ENCODE measurements around the gene TBL3. TPM values are rescaled to one million over a fixed set of nuclear protein-coding genes. Genes with fewer than 3 reads are reported as not detected.

TBL3 gene
- total RNA-seq, 2 experiments from 2014 or later: 47.4 to 48.6 TPM

DNA sequence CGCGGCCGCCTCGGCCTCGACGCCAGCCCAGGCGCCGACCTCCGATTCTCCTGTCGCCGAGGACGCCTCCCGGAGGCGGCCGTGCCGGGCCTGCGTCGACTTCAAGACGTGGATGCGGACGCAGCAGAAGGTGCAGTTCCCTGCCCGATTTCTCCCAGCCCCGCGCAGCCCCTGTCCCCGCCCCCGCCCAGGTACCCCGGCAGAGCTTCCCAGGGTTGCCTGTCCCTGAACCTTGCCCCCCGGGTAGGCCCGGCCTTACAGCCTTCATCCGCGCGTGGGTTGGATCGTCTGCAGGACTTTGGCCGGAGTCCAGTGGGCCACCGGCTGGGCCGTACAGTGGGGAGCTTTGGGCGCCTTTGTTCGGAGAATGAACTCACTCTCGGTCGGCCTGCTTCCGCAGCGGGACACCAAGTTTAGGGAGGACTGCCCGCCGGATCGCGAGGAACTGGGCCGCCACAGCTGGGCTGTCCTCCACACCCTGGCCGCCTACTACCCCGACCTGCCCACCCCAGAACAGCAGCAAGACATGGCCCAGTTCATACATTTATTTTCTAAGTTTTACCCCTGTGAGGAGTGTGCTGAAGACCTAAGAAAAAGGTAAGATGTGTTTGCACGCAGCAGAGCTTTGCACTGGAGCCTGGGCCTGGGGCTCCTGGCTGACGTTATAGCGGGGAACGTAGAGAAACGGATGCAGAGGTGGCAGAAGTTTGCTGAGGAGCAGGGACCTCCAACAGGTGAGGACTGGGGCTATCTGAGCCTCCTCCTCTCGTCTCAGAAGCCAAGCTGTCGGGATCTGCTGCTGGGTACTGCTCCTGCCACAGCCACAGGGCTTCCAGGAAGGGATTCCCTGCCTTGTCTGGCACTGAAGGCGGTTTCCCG lies 12.7 kb downstream of the TBL3 start:
- Mint-ChIP-seq H3K4me3 (peak overlapping the region; percentile 85), H3K27ac (peak overlapping the region; percentile 55), H3K9me3 (ENCODE audit: low read depth) (no peaks in the 10 kb centered on the region), H3K4me1 (peaks cover 18% of the 10 kb centered on the region), H3K36me3 (ENCODE audit: low read depth) (peaks cover 15% of the 10 kb centered on the region), H3K27me3 (peaks cover 28% of the 10 kb centered on the region)
- peak; percentile 20 for ATAC-seq
- intact Hi-C loops (cut with DNase I, micrococcal nuclease): loop anchor here in 1 of 2 experiments (1.0 kb wide), 2 partner anchors 12 to 41 kb away; partner anchors contain the start of genes MSRB1 and TBL3
- CTCF ChIA-PET: interaction anchor here (0.7 to 1.7 kb wide), 4 partner anchors 12 to 521 kb away, joined by 3 to 5 read pairs (median 4); partner anchors contain the start of gene TBL3
- DNase-seq: no peak
- POLR2A ChIA-PET: interaction anchor here (2.4 kb wide), 1 partner anchor 20 kb away, joined by 10 read pairs; the partner anchor contains the start of gene RPS2

DNA sequence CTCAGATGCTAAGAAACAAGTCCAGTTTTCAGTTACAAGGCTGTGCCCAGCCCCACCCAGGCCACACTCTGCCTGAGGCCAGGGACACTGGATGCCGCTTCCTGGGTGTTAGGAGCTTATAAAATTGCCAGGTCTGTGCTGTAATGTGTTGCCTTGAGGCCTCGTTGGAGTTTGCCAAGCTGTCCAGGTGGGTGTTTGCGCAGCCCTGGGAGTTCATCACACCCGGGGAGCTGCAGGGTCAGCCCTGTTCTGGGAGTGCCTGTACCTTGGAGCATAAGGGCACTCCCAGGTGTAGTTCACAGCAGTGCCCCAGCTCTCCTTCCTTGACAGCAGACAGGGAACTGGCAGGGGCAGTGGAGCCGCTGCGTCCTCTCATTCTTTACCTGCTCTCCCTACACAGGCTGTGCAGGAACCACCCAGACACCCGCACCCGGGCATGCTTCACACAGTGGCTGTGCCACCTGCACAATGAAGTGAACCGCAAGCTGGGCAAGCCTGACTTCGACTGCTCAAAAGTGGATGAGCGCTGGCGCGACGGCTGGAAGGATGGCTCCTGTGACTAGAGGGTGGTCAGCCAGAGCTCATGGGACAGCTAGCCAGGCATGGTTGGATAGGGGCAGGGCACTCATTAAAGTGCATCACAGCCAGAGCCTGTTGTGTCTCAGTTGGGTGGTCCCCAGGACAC lies 13.8 kb downstream of the TBL3 start:
- DNase-seq: no peak
- Mint-ChIP-seq H3K36me3 (ENCODE audit: low read depth) (peaks cover 15% of the 10 kb centered on the region), H3K9me3 (ENCODE audit: low read depth) (no peaks in the 10 kb centered on the region), H3K4me1 (peaks cover 18% of the 10 kb centered on the region), H3K27me3 (peaks cover 28% of the 10 kb centered on the region), H3K4me3 (peak overlapping the region; percentile 85), H3K27ac (no peak overlapping the region)
- POLR2A ChIA-PET: interaction anchor here (2.4 kb wide), 1 partner anchor 21 kb away, joined by 10 read pairs; the partner anchor contains the start of gene RPS2
- no peak for ATAC-seq
- CTCF ChIA-PET: interaction anchor here (1.0 to 1.7 kb wide), 3 partner anchors 14 to 21 kb away, joined by 3 to 5 read pairs (median 5); partner anchors contain the start of genes RPS2 and TBL3
- intact Hi-C loops (cut with DNase I, micrococcal nuclease): no loop called here

DNA sequence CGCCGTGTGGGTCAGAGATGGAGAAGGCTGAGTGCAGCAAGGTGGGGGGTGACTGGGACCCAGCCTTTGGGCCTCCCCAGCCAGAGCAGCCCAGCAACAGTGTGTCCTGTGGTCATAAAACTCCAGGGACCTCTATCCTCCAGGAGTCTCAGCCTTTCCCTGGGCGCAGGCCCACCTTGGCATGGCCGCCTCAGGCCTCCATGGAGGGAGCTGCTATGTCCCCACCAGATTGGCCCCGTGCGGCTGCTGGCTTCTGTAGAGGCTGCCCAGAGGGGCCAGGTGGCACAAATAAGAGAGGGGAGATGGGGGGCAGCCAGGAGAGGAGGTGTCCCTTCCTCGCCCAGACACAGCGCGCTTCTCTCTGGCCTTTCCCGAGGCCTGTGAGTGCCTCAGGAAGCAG lies 15.3 kb downstream of the TBL3 start:
- ChIA-PET CTCF (no interaction called here), POLR2A (interaction anchor here (0.9 kb wide), 1 partner anchor 16 kb away, joined by 4 read pairs; no protein-coding TSS in a partner anchor)
- H3K27ac Mint-ChIP-seq: no peak overlapping the region
- no peak for DNase-seq
- H3K27me3 Mint-ChIP-seq: peaks cover 26% of the 10 kb centered on the region
- no peak overlapping the region for H3K4me3 Mint-ChIP-seq
- H3K4me1 Mint-ChIP-seq: peaks cover 19% of the 10 kb centered on the region
- intact Hi-C loops (cut with DNase I, micrococcal nuclease): no loop called here
- no peaks in the 10 kb centered on the region for H3K9me3 Mint-ChIP-seq (ENCODE audit: low read depth)
- ATAC-seq: no peak
- H3K36me3 Mint-ChIP-seq (ENCODE audit: low read depth): peaks cover 15% of the 10 kb centered on the region

DNA sequence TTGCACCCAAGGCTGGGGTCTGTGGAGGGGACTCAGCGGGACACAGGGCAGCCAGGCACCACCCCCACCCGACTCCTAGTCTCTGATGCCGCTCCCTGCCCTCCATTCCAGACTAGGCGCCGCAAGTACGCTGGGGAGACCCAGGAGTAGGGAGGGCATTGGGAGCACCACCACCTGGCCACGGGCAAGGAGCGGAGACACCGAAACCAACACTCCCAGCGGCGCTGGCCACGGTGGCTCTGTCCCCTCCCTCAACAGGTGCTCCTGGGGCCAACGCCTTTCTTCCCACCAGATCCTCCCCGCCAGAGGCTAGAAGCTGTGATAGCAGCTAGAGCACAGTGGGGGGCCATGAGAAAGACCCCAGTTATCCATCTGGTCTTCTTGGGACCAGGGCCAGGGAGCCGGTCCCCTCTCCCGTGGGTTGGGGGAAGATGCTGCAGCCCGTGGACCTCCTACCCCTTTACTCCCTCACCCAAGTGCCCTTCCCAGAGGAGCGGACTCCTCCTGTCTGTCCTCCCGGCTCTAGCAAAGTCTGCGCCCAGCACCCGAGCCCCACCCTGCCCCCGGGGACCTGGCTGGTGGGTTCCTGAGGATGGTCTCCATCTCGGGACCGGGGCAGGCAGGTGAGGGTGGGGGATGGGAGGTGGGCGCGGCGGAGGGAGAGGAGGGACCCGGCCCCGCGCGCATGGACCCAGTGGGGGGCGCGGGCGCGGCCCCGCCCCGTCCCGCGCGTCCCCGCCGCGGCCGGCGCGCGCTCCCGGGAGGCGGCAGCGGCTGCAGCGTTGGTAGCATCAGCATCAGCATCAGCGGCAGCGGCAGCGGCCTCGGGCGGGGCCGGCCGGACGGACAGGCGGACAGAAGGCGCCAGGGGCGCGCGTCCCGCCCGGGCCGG lies 17.6 kb downstream of the TBL3 start, which contains the start of gene SYNGR3:
TSS of gene SYNGR3 (plus strand) at position 762 of the 892 bp plus-strand sequence. CDS start 133 bp downstream, outside the sequence.
- no peak within 1 kb of the TSS for H3K27ac Mint-ChIP-seq
- peaks cover 22% of the 10 kb centered on the region for H3K4me1 Mint-ChIP-seq
- intact Hi-C loops (cut with DNase I, micrococcal nuclease): loop anchor here (2.0 to 10.0 kb wide), 4 partner anchors 17 to 525 kb away; partner anchors contain the start of genes ATP6V0C (in 1 of the 2), CRAMP1 (in 1 of the 2), EME2 (in 1 of the 2) and IFT140 (in 1 of the 2)
- no peak for ATAC-seq
- H3K4me3 Mint-ChIP-seq: peak within 1 kb of the TSS; percentile 56
- DNase-seq: peak; percentile 47
- POLR2A ChIA-PET: no interaction called here
- peaks cover 15% of the 10 kb centered on the region for H3K36me3 Mint-ChIP-seq (ENCODE audit: low read depth)
- CTCF ChIA-PET: interaction anchor here (1.6 kb wide), 1 partner anchor 15 kb away, joined by 5 read pairs; no protein-coding TSS in a partner anchor
- H3K9me3 Mint-ChIP-seq (ENCODE audit: low read depth): no peaks in the 10 kb centered on the region
- H3K27me3 Mint-ChIP-seq: peaks cover 15% of the 10 kb centered on the region

DNA sequence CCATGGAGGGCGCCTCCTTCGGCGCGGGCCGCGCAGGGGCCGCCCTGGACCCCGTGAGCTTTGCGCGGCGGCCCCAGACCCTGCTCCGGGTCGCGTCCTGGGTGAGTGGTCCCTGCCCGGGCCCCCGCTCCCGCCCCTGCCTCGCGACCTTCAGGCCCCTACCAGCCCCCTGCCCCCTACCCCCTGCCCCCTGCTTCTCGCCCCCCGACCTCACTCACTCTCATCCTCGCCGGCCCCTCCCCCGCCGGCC lies 18.2 kb downstream of the TBL3 start:
- peaks cover 15% of the 10 kb centered on the region for H3K27me3 Mint-ChIP-seq
- peaks cover 15% of the 10 kb centered on the region for H3K36me3 Mint-ChIP-seq (ENCODE audit: low read depth)
- no peak overlapping the region for H3K27ac Mint-ChIP-seq
- peaks cover 22% of the 10 kb centered on the region for H3K4me1 Mint-ChIP-seq
- ATAC-seq (no peak), DNase-seq (no peak)
- no peak overlapping the region for H3K4me3 Mint-ChIP-seq
- POLR2A ChIA-PET: interaction anchor here (2.0 kb wide), 1 partner anchor 25 kb away, joined by 13 read pairs; the partner anchor contains the start of gene RPS2
- no peaks in the 10 kb centered on the region for H3K9me3 Mint-ChIP-seq (ENCODE audit: low read depth)
- intact Hi-C loops (cut with DNase I, micrococcal nuclease): loop anchor here in 1 of 2 experiments (5.0 to 10.0 kb wide), 3 partner anchors 218 to 525 kb away; partner anchors contain the start of genes ATP6V0C, CRAMP1, EME2 and IFT140
- CTCF ChIA-PET: interaction anchor here (1.5 kb wide), 1 partner anchor 151 kb away, joined by 6 read pairs; no protein-coding TSS in a partner anchor

DNA sequence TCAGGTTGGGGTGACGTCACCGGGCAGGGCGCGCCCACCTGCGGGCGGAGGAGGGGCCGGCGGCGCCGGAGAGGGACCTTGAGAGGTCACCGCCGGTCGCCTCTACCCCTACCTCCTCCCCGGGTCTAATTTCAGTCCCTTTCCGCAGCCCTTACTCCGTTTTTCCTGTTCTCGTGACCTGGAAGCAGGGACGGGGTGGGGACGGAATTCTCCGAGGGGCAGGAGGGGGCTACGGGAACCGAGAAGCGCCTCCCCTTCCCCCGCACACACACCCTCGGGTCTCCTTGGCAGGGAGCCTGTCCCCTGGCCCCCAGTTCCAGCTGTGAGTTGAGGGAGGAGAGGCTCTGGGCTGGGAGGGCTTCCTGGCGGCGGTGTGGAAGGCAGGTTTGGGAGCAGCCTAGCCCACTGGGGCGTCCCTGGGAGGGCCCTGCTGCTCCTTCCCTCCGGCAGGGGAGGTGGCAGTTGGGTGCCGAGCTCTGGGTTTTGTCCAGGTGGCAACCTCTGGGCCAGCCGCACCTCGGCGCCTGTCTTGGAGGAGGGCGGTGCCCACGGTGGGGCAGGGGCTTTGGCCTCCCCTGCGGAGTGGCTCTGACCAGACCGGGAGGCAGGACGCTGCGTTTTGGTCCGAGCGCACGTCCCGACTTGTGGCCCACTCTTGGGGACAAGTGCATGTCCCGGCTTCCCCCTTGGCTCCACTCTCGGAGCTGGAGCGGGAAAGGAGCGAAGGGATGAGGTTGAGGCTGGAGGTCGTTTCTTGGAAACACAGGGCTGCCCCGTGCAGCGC lies 18.7 kb downstream of the TBL3 start:
- CTCF ChIA-PET: interaction anchor here (1.5 kb wide), 1 partner anchor 150 kb away, joined by 6 read pairs; no protein-coding TSS in a partner anchor
- Mint-ChIP-seq H3K4me1 (peaks cover 19% of the 10 kb centered on the region), H3K36me3 (ENCODE audit: low read depth) (peaks cover 15% of the 10 kb centered on the region), H3K4me3 (peak overlapping the region; percentile 56), H3K27ac (peak overlapping the region; percentile 51), H3K27me3 (peaks cover 15% of the 10 kb centered on the region), H3K9me3 (ENCODE audit: low read depth) (no peaks in the 10 kb centered on the region)
- intact Hi-C loops (cut with DNase I, micrococcal nuclease): loop anchor here in 1 of 2 experiments (5.0 to 10.0 kb wide), 3 partner anchors 218 to 524 kb away; partner anchors contain the start of genes ATP6V0C, CRAMP1, EME2 and IFT140
- ATAC-seq: no peak
- POLR2A ChIA-PET: interaction anchor here (0.7 to 2.0 kb wide), 3 partner anchors 9 to 525 kb away, joined by 3 to 13 read pairs (median 4); partner anchors contain the start of genes NOXO1 and RPS2
- DNase-seq: peak; percentile 70

DNA sequence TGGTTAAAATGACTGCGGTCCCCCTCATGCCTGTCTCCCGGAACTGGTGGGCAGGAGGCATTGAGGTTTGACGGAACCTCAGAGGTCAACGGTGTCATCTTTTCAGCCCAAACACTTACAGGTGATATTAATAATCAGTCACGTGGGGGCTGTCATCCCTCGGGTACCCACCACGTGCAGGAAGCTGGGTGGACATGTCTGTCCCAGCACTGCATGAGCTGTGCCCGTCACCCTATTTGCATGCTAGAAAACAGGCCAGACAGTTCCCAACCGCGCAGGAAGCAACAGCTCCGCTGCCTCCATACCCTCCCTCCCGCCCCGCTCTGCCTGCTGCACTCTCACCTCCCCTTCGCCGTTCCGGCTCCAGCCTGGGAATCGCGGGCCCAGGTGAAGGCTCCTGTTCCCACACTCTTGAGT lies 19.3 kb downstream of the TBL3 start:
- intact Hi-C loops (cut with DNase I, micrococcal nuclease): loop anchor here in 1 of 2 experiments (5.0 to 10.0 kb wide), 3 partner anchors 219 to 524 kb away; partner anchors contain the start of genes ATP6V0C, CRAMP1, EME2 and IFT140
- DNase-seq (peak; percentile 72), ATAC-seq (peak; percentile 42)
- H3K27ac Mint-ChIP-seq: peak overlapping the region; percentile 51
- peaks cover 15% of the 10 kb centered on the region for H3K27me3 Mint-ChIP-seq
- no peaks in the 10 kb centered on the region for H3K9me3 Mint-ChIP-seq (ENCODE audit: low read depth)
- CTCF ChIA-PET: interaction anchor here (1.5 kb wide), 1 partner anchor 149 kb away, joined by 6 read pairs; no protein-coding TSS in a partner anchor
- peaks cover 21% of the 10 kb centered on the region for H3K4me1 Mint-ChIP-seq
- peaks cover 11% of the 10 kb centered on the region for H3K36me3 Mint-ChIP-seq (ENCODE audit: low read depth)
- H3K4me3 Mint-ChIP-seq: peak overlapping the region; percentile 56
- POLR2A ChIA-PET: interaction anchor here (1.5 to 2.0 kb wide), 3 partner anchors 10 to 164 kb away, joined by 4 to 13 read pairs (median 7); partner anchors contain the start of genes NOXO1, RPS2 and TRAF7

DNA sequence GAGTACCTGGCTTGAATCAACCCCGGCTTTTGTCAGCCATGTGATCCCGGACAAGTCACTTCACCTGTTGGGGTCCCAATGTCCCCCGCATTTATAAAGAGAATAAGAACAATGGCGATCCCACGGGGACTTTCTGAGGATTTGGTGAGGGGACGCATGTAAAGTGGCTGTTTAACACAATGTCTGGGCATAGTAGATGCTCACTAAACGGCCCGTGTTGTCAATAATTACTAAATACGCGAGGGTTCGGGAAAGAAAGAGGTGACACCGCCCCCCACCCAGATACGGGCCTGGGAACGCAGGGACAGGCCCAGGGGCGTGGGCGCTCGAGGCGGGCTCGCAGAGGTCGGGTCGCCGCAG lies 19.7 kb downstream of the TBL3 start:
- CTCF ChIA-PET: interaction anchor here (1.2 to 1.5 kb wide), 2 partner anchors 149 to 164 kb away, joined by 6 to 7 read pairs; partner anchors contain the start of gene TRAF7
- H3K4me1 Mint-ChIP-seq: peaks cover 24% of the 10 kb centered on the region
- H3K4me3 Mint-ChIP-seq: peak overlapping the region; percentile 56

More for the DNA sequence above, 19.7 kb downstream of the TBL3 start:
- no peaks in the 10 kb centered on the region for H3K9me3 Mint-ChIP-seq (ENCODE audit: low read depth)
- H3K27ac Mint-ChIP-seq: peak overlapping the region; percentile 19
- intact Hi-C loops (cut with DNase I, micrococcal nuclease): loop anchor here in 1 of 2 experiments (5.0 to 10.0 kb wide), 3 partner anchors 219 to 523 kb away; partner anchors contain the start of genes ATP6V0C, CRAMP1, EME2 and IFT140
- DNase-seq: no peak
- no peak for ATAC-seq
- POLR2A ChIA-PET: interaction anchor here (1.5 to 2.0 kb wide), 3 partner anchors 10 to 163 kb away, joined by 4 to 13 read pairs (median 7); partner anchors contain the start of genes NOXO1, RPS2 and TRAF7
- peaks cover 15% of the 10 kb centered on the region for H3K27me3 Mint-ChIP-seq
- peaks cover 8% of the 10 kb centered on the region for H3K36me3 Mint-ChIP-seq (ENCODE audit: low read depth)
